Left ventricle myocardium inferior (tissue), 1 donor: ENCODE data around the gene ARSI. TPM values are rescaled to one million over a fixed set of nuclear protein-coding genes. Genes with fewer than 3 reads are reported as not detected.

Source experiments
- DNase-seq: peaks from one replicate; pipeline ENCODE4 v3.0.0-alpha.2; 2020
- H3K27ac ChIP-seq: fragments of 200-600 bp; replicated peaks from 2 replicates; pipeline ENCODE4 v1.8.0; 2021
- H3K27me3 ChIP-seq: fragments of 200-600 bp; 2 replicates; pipeline ENCODE4 v1.8.0; 2021; ENCODE audit warnings: low read depth
- H3K36me3 ChIP-seq: fragments of 200-600 bp; 2 replicates; pipeline ENCODE4 v1.8.0; 2021
- H3K4me1 ChIP-seq: fragments of 200-600 bp; 2 replicates; pipeline ENCODE4 v1.8.0; 2021
- H3K4me3 ChIP-seq: fragments of 200-600 bp; 2 replicates; pipeline ENCODE4 v1.8.0; 2021; ENCODE audit warnings: mild to moderate bottlenecking, moderate library complexity
- H3K9me3 ChIP-seq: fragments of 200-600 bp; replicated peaks from 2 replicates; pipeline ENCODE4 v1.8.0; 2021
- CTCF ChIP-seq: fragments of 200-600 bp; IDR thresholded peaks from 2 replicates; pipeline ENCODE4 v1.8.0; 2021; ENCODE audit warnings: antibody characterized with exemption, mild to moderate bottlenecking, borderline replicate concordance
- intact Hi-C: fragments of 100-400 bp; cut with micrococcal nuclease; formaldehyde crosslinking; loops from one replicate; pipeline ENCODE4 v1.11.0; 2022
- total RNA-seq: library from RNA; stranded (reverse); fragmentation: NEBNext Ultra II Directional; extraction: Animal tissue kit (Norgen Biotek cat#: 25700); gene quantifications from one replicate; pipeline ENCODE4 v1.2.1, GENCODE V29; 2021
- donor health status: DM: no; HTN: yes; CAD: no; lungs with severe emphysema.

ARSI gene
- total RNA-seq, 1 donor from 2014 or later: 0.16 TPM

GRCh38 chr5:150247726-150248125, 55.0 kb downstream of the ARSI start:
- Histone ChIP-seq H3K4me1 (peaks cover 31% of the 10 kb centered on the region), H3K9me3 (no peaks in the 10 kb centered on the region), H3K27ac (no peak overlapping the region), H3K27me3 (no peaks in the 10 kb centered on the region), H3K36me3 (no peaks in the 10 kb centered on the region), H3K4me3 (no peak overlapping the region)
- no peak for TF ChIP-seq CTCF
- no peak for DNase-seq
- intact Hi-C loops: no loop called here

- Histone ChIP-seq H3K4me3 (no peak overlapping the region), H3K27ac (no peak overlapping the region), H3K4me1 (peaks cover 31% of the 10 kb centered on the region), H3K36me3 (no peaks in the 10 kb centered on the region), H3K27me3 (no peaks in the 10 kb centered on the region), H3K9me3 (no peaks in the 10 kb centered on the region)
- intact Hi-C loops: no loop called here
- DNase-seq: no peak
- no peak for TF ChIP-seq CTCF
Observed at GRCh38 chr5:150246835-150247234, 55.9 kb downstream of the ARSI start.

GRCh38 chr5:150246429-150246828, 56.3 kb downstream of the ARSI start:
- no peak overlapping the region for H3K27ac ChIP-seq
- no peaks in the 10 kb centered on the region for H3K27me3 ChIP-seq
- TF ChIP-seq CTCF: no peak
- no peaks in the 10 kb centered on the region for H3K9me3 ChIP-seq
- no peak for DNase-seq
- H3K36me3 ChIP-seq: no peaks in the 10 kb centered on the region
- H3K4me3 ChIP-seq: no peak overlapping the region
- H3K4me1 ChIP-seq: peaks cover 31% of the 10 kb centered on the region
- intact Hi-C loops: no loop called here

Other genes with a start within 250 kb of the ARSI start
- gene CSF1R, start 216.4 kb downstream of the ARSI start, total RNA-seq: 15.5 TPM
- 39.7 TPM for gene PDGFRB, start 147.1 kb downstream of the ARSI start, total RNA-seq
- gene CDX1, start 136.1 kb downstream of the ARSI start, total RNA-seq: not detected
- gene SLC6A7, start 112.8 kb downstream of the ARSI start, total RNA-seq: not detected
- gene CAMK2A, start 13.1 kb downstream of the ARSI start, total RNA-seq: 19.4 TPM
- gene TCOF1, start 54.8 kb upstream of the ARSI start, total RNA-seq: 19.3 TPM
- gene CD74, start 110.0 kb upstream of the ARSI start, total RNA-seq: 251 TPM
- gene RPS14, start 146.8 kb upstream of the ARSI start, total RNA-seq: 1,202 TPM
- gene NDST1, start 205.2 kb upstream of the ARSI start, total RNA-seq: 58.9 TPM